ENCODE results near the gene TECR.
A peak's percentile ranks its signal among the peaks of the same experiment; 100 is the strongest.
"Not testable (repeated sequence)": the region's sequence is repeated elsewhere in the genome, so short reads cannot be mapped to it uniquely, and the experiment has no call there.

TECR gene

GRCh38 chr19:14562660-14563589 is 33.5 kb downstream of the TECR start:
- no peak for DNase-seq

- no peak for DNase-seq
Measured at GRCh38 chr19:14563590-14563926, 34.2 kb downstream of the TECR start.

GRCh38 chr19:14563989-14564651 is 34.7 kb downstream of the TECR start:
- DNase-seq, result no peak

- DNase-seq, result not testable (repeated sequence)
Measured at GRCh38 chr19:14564652-14565297, 35.4 kb downstream of the TECR start.

DNA sequence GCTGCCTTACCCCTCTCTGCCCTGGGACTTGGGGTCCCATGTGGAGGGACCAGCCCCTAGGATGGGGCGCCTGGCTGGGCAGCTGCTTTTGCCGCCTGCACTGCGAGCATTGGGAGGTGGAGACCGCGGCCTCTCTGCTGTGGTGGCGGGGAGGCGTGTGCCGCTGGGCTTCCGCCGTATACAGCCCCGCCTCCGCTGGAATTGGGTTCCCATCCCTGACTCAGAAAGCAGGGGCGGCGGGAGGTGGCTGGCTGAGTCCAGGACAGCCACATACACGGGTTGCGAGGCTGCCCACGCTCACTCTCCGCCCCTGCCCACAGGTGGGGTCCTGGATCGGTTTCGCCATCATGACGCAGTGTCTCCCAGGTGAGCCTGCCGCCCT is 35.9 kb downstream of the TECR start:
- no peak for DNase-seq

- DNase-seq, result no peak
Measured at GRCh38 chr19:14565765-14566711, 36.6 kb downstream of the TECR start.

- DNase-seq, result no peak
Measured at GRCh38 chr19:14566712-14567077, 37.3 kb downstream of the TECR start.

DNA sequence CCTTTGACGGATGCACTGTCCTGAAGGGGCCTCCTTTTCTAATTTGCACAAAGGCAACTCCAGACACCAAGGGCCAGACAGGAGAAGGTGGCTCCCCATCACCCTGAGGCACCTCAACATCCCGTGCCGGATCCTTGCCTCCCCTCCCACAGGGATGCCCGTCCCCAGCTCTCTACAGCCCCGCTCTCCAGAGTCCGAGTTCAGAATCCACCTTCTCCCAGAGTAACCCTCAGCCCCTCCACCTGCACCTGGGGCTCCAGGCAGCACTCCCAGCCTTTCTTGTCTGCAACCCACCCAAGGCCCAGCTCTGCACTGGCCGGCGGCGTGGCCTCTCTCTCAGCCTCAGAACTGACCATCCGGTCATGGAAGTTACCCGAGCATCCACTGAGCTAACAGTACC is 37.7 kb downstream of the TECR start:
- DNase-seq, result no peak

DNA sequence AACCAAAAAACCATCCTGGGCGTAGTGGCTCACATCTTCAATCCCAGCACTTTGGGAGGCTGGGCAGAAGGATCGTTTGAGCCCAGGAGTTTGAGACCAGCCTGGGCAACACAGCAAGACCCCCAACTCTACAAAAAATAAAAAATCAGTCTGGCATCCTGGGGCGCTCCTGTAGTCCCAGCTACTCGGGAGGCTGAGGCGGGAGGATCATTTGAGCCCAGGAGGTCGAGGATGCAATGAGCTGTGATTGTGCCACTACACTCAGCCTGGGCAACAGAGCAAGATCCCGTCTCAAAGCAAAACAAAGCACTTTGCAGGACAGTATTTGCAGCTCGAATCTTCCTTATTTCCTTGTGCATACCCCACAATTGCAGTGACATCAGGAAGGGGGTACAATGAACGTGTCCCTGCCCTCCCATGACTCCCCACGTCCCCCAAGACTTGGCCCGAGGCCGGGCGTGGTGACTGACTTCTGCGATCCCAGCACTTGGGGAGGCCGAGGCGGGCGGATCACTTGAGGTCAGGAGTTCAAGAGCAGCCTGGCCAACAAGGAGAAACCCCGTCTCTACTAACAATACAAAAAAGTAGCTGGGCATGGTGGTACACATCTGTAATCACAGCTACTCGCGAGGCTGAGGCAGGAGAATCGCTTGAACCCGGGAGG is 41.6 kb downstream of the TECR start:
- DNase-seq, result no peak

GRCh38 chr19:14571695-14572490 is 42.5 kb downstream of the TECR start, which contains the start of gene NDUFB7:
Gene NDUFB7, minus strand, starts transcription at chr19:14572066. Its CDS starts 66 bp downstream, at chr19:14572000.
- peak; percentile 72 for DNase-seq

DNA sequence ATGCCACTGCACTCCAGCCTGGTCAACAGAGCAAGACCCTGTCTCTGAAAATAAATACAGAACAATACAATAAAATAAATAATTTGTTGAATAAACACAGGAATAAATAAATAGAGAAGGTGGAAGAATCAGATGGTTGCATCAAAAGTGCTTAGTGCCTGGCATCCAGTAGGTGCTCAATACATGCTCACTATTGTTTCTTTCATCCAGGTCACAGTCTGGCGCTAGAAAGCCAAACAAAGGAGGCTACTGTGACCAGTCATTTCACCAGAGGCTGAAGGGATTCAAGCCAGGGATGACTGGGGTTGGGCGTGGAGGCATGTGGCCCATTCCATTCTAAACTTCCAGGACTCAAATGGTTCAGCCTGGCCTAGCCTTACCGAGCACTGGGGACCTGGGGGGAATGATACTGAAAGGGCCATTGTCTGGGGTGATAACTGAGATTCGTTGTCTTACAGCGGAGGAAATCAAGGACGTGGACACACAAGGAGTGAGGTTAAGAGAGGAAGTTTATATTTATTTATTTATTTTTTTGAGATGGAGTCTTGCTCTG is 46.1 kb downstream of the TECR start:
- no peak for DNase-seq

DNA sequence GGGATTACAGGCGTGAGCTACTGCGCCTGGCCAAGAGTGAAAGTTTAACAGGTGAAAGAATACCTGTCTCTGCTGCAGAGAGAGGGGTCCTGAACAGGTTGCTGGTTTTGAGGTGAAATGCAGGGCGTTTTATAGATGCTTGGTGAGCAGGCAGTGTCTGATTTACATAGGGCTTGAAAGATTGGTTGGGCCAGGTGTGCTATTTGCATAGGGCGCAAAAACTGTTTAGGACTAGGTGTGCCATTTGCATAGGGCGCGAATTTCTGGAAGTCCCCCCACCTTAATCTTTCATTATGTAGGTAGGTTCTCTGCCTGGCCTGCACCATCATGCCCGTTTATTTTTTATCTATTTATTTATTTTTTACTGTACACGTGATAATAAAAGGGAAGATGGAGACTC is 47.0 kb downstream of the TECR start:
- DNase-seq, result no peak

DNA sequence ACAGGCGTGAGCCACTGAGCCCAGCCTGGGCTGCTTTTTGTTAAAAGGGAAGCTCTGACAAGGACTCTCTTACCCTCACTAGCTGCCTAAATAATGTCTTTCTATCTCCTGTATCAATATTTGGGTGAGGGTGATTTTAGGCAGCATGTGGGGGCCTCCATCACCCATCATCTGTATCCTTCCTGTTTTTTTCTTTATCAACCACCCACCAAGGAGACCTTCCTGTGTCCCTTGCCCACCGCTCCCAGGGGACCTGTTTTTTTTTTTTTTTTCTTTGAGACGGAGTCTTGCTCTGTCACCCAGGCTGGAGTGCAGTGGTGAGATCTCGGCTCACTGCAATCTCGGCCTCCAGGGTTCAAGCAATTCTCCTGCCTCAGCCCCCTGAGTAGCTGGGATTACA is 47.9 kb downstream of the TECR start:
- DNase-seq, result no peak

GRCh38 chr19:14577885-14578427 is 48.6 kb downstream of the TECR start:
- peak; percentile 90 for DNase-seq

GRCh38 chr19:14580623-14581237 is 51.3 kb downstream of the TECR start:
- no peak for DNase-seq

GRCh38 chr19:14582894-14583340 is 53.5 kb downstream of the TECR start, which contains the start of gene CLEC17A:
Gene CLEC17A, plus strand, starts transcription at chr19:14583084. Its CDS starts 77 bp downstream, at chr19:14583161.
- no peak for DNase-seq

DNA sequence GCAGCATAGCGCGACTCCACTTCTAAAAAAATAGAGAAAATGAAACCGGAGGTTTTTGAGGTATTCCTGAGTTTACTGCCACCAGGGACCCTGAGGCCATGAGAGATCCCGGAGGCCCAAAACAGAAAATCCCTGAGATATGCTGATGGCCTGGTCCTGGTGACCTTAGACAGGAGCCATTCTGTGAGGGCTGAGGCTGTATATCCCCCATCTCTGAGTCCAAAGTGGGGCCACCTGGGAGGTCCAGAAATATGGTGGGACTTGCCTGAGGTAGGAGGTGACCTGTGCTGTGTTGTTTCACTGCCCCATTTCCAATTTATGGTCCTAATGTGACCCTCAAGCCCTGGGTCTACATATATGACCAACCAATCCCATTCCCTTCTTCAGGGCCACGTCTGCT is 55.0 kb downstream of the TECR start:
- not testable (repeated sequence) for DNase-seq

DNA sequence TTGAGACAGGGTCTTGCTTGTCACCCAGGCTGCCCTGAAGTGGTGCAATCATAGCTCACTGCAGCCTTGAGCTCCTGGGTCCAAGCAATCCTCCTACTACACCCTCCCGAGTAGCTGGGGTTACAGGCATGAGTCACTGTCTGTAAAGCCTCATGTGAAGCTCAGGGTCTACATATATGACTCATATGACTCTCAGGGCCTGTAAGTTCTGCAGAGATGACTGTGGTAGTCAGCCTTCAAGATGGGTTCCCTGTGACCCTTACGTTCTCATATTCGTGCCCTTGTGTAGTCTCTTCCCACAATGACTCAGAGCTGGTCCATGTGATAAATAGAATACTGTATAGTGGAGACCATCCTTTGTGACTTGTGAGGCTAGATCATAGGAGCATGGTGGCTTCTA is 55.8 kb downstream of the TECR start:
- not testable (repeated sequence) for DNase-seq

DNA sequence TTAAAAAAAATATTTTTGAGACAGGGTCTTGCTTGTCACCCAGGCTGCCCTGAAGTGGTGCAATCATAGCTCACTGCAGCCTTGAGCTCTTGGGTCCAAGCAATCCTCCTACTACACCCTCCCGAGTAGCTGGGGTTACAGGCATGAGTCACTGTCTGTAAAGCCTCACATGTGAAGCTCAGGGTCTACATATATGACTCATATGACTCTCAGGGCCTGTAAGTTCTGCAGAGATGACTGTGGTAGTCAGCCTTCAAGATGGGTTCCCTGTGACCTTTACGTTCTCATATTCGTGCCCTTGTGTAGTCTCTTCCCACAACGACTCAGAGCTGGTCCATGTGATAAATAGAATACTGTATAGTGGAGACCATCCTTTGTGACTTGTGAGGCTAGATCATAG is 60.0 kb downstream of the TECR start:
- not testable (repeated sequence) for DNase-seq

DNA sequence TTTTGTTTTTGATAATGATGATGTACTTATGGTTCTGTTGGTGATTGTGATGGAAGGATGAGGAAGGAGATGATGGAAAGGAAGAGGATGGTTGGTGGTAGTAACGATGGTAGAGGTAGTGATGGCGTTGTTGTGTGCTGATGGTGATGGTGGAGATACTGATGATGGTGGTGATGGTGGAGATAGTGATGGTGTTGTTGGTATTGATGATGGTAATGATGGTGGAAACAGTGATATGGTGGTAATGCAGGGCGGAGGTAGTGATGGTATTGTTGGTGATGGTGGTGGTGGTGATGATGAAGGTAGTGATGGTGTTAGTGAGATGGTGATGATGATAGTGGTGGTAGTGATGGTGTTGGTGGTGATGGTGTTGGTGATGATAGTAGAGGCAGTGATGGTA is 66.2 kb downstream of the TECR start:
- DNase-seq, result no peak
